GM13976 (cell line): ENCODE data around the gene CRNKL1.

Experiments
- DNase-seq: peaks from one replicate; pipeline ENCODE4 v3.0.0; 2012; ENCODE audit warnings: low spot score
- in situ Hi-C: fragments of 300-500 bp; cut with MboI; formaldehyde crosslinking; loops from one replicate; pipeline ENCODE4 v1.12.0; 2022; ENCODE audit warnings: low sequenced_read_pairs, mixed read lengths, inconsistent platforms; ENCODE audit not compliant: unreplicated experiment
- TF ChIP-seq, protein P1 (sequence below): IDR thresholded peaks from 2 replicates; pipeline ENCODE4 v1.5.1; 2012; ENCODE audit warnings: borderline replicate concordance, mild to moderate bottlenecking; ENCODE audit not compliant: insufficient read depth; ENCODE audit errors: extremely low read depth, missing control alignments, control extremely low read depth

Gene CRNKL1

DNA sequence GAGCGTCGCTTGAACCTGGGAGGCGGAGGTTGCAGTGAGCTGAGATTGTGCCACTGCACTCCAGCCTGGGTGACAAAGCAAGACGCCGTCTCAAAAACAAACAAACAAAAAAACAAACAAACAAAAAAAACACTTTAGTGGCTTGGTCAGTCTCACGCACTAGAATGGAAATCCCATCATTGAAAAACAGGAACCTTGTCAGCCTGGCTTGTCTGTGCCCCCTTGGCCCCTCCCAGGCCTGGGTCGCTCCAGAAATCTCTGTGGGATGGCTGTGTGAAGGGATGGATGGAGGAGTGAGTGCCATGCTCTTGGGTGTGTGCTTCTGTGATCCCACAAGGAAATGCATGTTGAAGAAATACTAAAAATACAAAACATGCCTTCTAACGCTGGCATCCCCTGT lies 56.0 kb downstream of the CRNKL1 start:
- in situ Hi-C loops: no loop called here
- DNase-seq: no peak
- TF ChIP-seq, protein P1, sequence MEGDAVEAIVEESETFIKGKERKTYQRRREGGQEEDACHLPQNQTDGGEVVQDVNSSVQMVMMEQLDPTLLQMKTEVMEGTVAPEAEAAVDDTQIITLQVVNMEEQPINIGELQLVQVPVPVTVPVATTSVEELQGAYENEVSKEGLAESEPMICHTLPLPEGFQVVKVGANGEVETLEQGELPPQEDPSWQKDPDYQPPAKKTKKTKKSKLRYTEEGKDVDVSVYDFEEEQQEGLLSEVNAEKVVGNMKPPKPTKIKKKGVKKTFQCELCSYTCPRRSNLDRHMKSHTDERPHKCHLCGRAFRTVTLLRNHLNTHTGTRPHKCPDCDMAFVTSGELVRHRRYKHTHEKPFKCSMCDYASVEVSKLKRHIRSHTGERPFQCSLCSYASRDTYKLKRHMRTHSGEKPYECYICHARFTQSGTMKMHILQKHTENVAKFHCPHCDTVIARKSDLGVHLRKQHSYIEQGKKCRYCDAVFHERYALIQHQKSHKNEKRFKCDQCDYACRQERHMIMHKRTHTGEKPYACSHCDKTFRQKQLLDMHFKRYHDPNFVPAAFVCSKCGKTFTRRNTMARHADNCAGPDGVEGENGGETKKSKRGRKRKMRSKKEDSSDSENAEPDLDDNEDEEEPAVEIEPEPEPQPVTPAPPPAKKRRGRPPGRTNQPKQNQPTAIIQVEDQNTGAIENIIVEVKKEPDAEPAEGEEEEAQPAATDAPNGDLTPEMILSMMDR: no peak

DNA sequence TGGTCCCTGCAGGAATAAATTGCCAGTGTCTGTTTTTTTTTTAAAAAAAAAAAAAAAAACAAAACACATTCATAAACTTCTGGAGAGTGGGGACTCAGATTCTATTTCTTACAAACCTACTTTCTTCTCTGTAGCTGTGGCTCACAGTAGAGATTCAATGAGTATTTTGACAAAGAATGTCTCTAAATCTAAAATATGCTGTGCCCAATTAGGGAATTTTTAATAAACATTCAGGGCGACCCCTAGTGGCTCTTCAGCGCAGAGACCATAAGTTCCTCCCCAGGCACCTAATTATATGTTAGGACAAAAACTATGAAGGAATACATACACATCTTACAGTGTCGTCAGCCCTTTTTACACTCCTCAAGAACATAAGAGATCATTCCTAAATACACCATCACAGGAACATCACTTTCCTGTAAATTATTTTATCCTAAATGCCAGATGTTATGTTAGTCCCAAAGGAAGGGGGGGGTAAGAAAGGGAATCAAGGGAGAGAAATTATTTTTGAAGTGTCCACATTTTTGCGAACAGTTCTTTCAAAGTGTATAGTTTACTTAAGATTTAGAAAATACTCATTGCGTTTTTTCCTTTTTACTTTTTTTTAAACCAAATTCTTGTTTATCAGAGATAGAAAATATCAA lies 56.9 kb downstream of the CRNKL1 start:
- DNase-seq: peak; percentile 60
- in situ Hi-C loops: no loop called here
- TF ChIP-seq, protein P1: peak; percentile 75

DNA sequence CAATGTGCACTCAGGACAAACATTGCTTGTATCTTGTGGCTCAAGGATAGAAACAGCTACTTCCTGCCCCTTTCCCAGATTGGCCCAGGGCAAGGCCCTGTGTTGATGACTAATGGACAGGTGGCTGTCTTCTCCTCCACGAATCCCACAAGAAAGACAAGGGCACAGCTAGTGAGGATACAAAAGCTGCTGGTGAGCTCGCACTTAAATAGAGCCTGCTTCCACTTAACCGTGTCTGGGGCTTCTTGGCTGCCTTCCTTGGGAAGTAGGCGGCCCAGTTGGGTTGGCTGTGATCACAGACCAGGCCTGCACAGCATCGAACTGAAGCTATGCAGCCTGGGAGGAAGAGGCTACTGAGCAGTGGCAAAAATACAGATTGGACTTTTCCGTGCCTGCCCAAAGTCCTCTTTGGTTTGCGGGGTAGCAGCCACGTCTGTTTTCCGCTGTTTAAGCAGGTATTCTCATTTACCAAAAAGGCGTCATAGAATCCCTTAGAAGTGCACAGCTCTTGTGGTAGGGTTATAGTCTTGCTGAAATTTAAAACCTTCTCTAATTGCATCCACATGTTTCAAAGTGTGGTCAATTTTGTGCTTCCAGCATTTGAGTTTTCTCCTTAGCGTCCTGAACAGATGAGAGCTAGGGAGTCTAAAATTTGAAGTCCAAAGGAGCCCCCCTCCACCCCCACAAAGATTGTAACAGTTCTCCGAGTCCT lies 58.2 kb downstream of the CRNKL1 start:
- no peak for DNase-seq
- TF ChIP-seq, protein P1: no peak
- in situ Hi-C loops: no loop called here

DNA sequence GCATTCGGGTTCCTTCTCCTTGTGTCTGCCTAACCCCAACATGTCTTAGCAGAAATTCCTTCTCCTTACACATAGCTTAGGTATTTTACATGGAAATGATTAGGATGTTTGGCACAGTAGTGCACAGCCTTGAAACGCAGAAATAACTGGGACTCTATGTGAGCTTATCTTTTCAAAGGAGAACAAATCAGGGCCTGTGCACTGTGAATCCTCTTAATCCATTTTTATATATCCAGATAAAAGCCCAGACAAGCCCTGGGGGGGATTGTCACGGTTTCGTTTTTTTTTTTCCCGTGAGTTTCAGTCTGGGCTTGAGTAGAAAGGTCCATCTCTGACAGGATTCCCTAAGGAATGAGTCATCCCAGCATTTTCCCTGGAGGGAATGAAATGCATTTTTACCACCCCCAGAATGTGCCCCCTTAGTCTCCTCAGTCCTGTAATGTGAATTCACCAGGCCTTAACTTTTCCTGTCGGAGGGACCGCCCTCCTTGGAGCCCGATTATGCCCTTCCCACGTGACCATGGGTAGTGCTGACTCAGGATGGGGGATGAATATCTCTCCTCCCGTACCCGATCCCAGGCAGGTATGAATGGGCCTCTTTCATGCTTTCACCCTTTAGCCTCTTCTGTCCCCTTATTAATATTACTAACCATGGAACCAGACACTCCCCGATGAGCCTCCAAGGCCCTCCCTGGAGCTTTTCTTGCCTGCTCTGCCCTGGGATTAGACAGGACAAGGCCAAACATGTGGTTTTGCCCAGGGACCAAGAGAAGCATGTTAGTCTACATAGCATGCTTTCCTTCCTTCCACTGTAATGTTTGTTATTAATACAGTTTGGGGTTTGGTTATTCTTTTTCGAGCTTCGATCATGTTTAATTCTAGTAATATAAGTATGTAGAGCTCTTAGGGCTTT lies 59.0 kb downstream of the CRNKL1 start:
- in situ Hi-C loops: no loop called here
- TF ChIP-seq, protein P1: no peak
- no peak for DNase-seq

DNA sequence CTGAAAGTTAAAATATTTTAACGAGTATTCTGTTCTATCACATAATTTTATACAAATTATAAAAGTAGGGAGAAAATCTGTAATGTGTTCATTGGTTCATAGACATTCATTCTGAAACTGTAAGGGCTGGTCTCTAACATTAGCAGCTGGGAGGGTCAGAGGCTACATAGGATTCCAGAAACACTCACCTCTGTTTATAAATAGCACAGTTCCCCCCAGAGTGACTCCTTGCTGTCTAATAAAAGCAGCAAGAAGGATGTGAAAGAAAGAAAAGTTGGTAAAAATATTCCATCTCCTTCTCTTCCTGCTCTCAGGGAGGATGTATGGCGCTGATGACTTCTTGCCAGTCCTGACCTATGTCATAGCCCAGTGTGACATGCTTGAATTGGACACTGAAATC lies 60.4 kb downstream of the CRNKL1 start:
- TF ChIP-seq, protein P1: no peak
- in situ Hi-C loops: no loop called here
- DNase-seq: no peak

DNA sequence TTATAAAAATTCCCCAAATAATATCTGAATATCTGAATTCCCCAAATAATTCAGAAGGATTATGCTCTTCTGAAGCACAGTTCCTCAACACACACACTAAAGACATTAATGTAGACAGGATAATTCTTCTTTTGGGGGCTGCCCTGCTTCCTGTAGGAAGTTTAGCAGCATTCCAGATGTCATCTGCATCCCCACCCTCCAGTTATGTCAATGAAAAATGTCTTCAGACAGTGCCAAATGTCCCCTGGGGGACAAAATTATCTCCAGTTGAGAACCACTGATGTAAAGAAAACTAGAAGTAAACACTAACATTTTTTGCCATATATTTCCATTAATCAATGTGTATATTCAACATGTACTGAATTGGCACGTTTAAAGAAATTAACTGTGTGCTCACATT lies 61.0 kb downstream of the CRNKL1 start:
- DNase-seq: no peak
- in situ Hi-C loops: no loop called here
- TF ChIP-seq, protein P1: no peak
